HEK293 (cell line): Measurements from ENCODE around the gene NAV1.
A peak's percentile ranks its signal among the peaks of the same experiment; 100 is the strongest.
"Not testable (repeated sequence)": the region's sequence is repeated elsewhere in the genome, so short reads cannot be mapped to it uniquely, and the experiment has no call there.

Experiments
- CTCF ChIA-PET: fragments of 350-600 bp; formaldehyde crosslinking; extraction: SDS; loops from one replicate; lab custom pipeline; 2021; ENCODE audit warnings: antibody characterized with exemption; lab: Yijun Ruan, JAX
- POLR2A ChIA-PET: fragments of 300-600 bp; formaldehyde crosslinking; extraction: SDS; loops from one replicate; lab custom pipeline; 2020; ENCODE audit warnings: antibody characterized with exemption, inconsistent platforms; lab: Yijun Ruan, JAX
- H3K27ac ChIP-seq: fragments of 200-500 bp; sonication (Bioruptor generic); 2 replicates; pipeline ENCODE4 v1.5.1; 2014; ENCODE audit warnings: low read depth, low read length, control low read depth, inconsistent platforms; ENCODE audit errors: extremely low read depth
- H3K36me3 ChIP-seq, 2 experiments: fragments of 200-500 bp in 1 of 2; sonication (Bioruptor generic) in 1 of 2; 1 replicate in 1 of 2; 2 replicates in 1 of 2; pipeline ENCODE4 v1.5.1; 2014 to 2017; ENCODE audit warnings: inconsistent platforms in 2 of 2, low read length in 2 of 2; ENCODE audit not compliant: control insufficient read depth in 2 of 2, insufficient read depth in 1 of 2
- H3K4me1 ChIP-seq: fragments of 200-500 bp; sonication (Bioruptor generic); 2 replicates; pipeline ENCODE4 v1.5.1; 2014; ENCODE audit warnings: mild to moderate bottlenecking, low read length, inconsistent platforms; ENCODE audit not compliant: control insufficient read depth, insufficient read depth
- H3K4me3 ChIP-seq: 2 replicates; pipeline ENCODE4 v1.5.1; 2011; ENCODE audit warnings: low read depth, mild to moderate bottlenecking, control low read depth, low read length, moderate library complexity
- H3K9me3 ChIP-seq: fragments of 200-500 bp; sonication (Bioruptor generic); 2 replicates; pipeline ENCODE4 v1.5.1; 2014; ENCODE audit warnings: low read depth, low read length, inconsistent platforms; ENCODE audit not compliant: control insufficient read depth, insufficient read depth
- ATF2 ChIP-seq: fragments of 450-650 bp; formaldehyde crosslinking; IDR thresholded peaks from 2 replicates; pipeline ENCODE4 v1.5.1; 2016; ENCODE audit warnings: missing biosample characterization, missing genetic modification characterization, low read depth
- BCL6B ChIP-seq: fragments of 450-650 bp; formaldehyde crosslinking; IDR thresholded peaks from 2 replicates; pipeline ENCODE4 v1.5.1; 2017; ENCODE audit warnings: missing biosample characterization, missing genetic modification characterization
- GLIS1 ChIP-seq: fragments of 450-650 bp; formaldehyde crosslinking; IDR thresholded peaks from 2 replicates; pipeline ENCODE4 v1.5.1; 2016; ENCODE audit warnings: missing biosample characterization, missing genetic modification characterization
- HOXD13 ChIP-seq: sonication (generic); formaldehyde crosslinking; IDR thresholded peaks from 2 replicates; pipeline ENCODE4 v1.8.0; 2022; ENCODE audit warnings: missing genetic modification reagents, borderline replicate concordance
- KLF1 ChIP-seq: fragments of 450-650 bp; formaldehyde crosslinking; IDR thresholded peaks from 2 replicates; pipeline ENCODE4 v1.5.1; 2016; ENCODE audit warnings: missing biosample characterization, missing genetic modification characterization
- KLF10 ChIP-seq: fragments of 450-650 bp; IDR thresholded peaks from 2 replicates; pipeline ENCODE4 v1.5.1; 2018; ENCODE audit warnings: missing biosample characterization, mild to moderate bottlenecking, missing genetic modification characterization
- KLF17 ChIP-seq: fragments of 450-650 bp; formaldehyde crosslinking; IDR thresholded peaks from 2 replicates; pipeline ENCODE4 v1.5.1; 2016; ENCODE audit warnings: missing biosample characterization, missing genetic modification characterization
- OSR2 ChIP-seq: fragments of 450-650 bp; formaldehyde crosslinking; IDR thresholded peaks from 2 replicates; pipeline ENCODE4 v1.5.1; 2016; ENCODE audit warnings: missing biosample characterization, missing genetic modification characterization
- ZBTB21 ChIP-seq: fragments of 450-650 bp; formaldehyde crosslinking; IDR thresholded peaks from 2 replicates; pipeline ENCODE4 v1.5.1; 2017; ENCODE audit warnings: missing biosample characterization, missing genetic modification characterization
- ZNF157 ChIP-seq: fragments of 450-650 bp; formaldehyde crosslinking; IDR thresholded peaks from 2 replicates; pipeline ENCODE4 v1.5.1; 2016; ENCODE audit warnings: missing biosample characterization, missing genetic modification characterization
- ZNF561 ChIP-seq: fragments of 450-650 bp; IDR thresholded peaks from 2 replicates; pipeline ENCODE4 v1.5.1; 2018; ENCODE audit warnings: missing biosample characterization, missing genetic modification characterization, borderline replicate concordance
- ZNF624 ChIP-seq: fragments of 450-650 bp; formaldehyde crosslinking; IDR thresholded peaks from 2 replicates; pipeline ENCODE4 v1.5.1; 2017; ENCODE audit warnings: missing biosample characterization, missing genetic modification characterization
- ZNF629 ChIP-seq: fragments of 450-650 bp; formaldehyde crosslinking; IDR thresholded peaks from 2 replicates; pipeline ENCODE4 v1.5.1; 2017; ENCODE audit warnings: missing biosample characterization, missing genetic modification characterization
- ZNF704 ChIP-seq: fragments of 450-650 bp; formaldehyde crosslinking; IDR thresholded peaks from 2 replicates; pipeline ENCODE4 v1.5.1; 2016; ENCODE audit warnings: missing biosample characterization, missing genetic modification characterization
- ZNF76 ChIP-seq: fragments of 450-650 bp; formaldehyde crosslinking; IDR thresholded peaks from 2 replicates; pipeline ENCODE4; 2016; ENCODE audit warnings: low read depth, missing biosample characterization, missing genetic modification characterization, borderline replicate concordance
- ZNF768 ChIP-seq: fragments of 450-650 bp; formaldehyde crosslinking; IDR thresholded peaks from 2 replicates; pipeline ENCODE4 v1.5.1; 2018; ENCODE audit warnings: missing biosample characterization, mild to moderate bottlenecking, missing genetic modification characterization
- ZSCAN23 ChIP-seq: fragments of 450-650 bp; formaldehyde crosslinking; IDR thresholded peaks from 2 replicates; pipeline ENCODE4 v1.5.1; 2016; ENCODE audit warnings: missing biosample characterization, missing genetic modification characterization

NAV1 gene

GRCh38 chr1:201490708-201491131 lies 48.2 kb upstream of the NAV1 start:
- Histone ChIP-seq H3K9me3 (no peaks in the 10 kb centered on the region), H3K27ac (no peak overlapping the region), H3K4me1 (no peaks in the 10 kb centered on the region), H3K4me3 (no peak overlapping the region)
- POLR2A ChIA-PET: interaction anchor here (1.3 kb wide), 1 partner anchor 22 kb away, joined by 3 read pairs; the partner anchor contains the start of gene PHLDA3
- TF ChIP-seq ZSCAN23 (tag by site-specific recombination) (no peak), BCL6B (no peak), ZNF624 (tag by site-specific recombination) (no peak), ZNF768 (tag by site-specific recombination) (no peak), ZNF561 (tag by site-specific recombination) (no peak), ZNF76 (no peak)
- TF ChIP-seq, all 188 proteins: peak for 0
- H3K36me3 ChIP-seq: no peaks in the 10 kb centered on the region
- CTCF ChIA-PET: interaction anchor here (1.0 to 14.9 kb wide), 5 partner anchors 9 to 302 kb away, joined by 4 to 471 read pairs (median 8); no protein-coding TSS in a partner anchor

GRCh38 chr1:201491896-201492511 lies 46.9 kb upstream of the NAV1 start:
- POLR2A ChIA-PET: interaction anchor here (0.8 to 2.1 kb wide), 3 partner anchors 10 to 23 kb away, joined by 3 to 5 read pairs (median 3); partner anchors contain the start of gene PHLDA3
- CTCF ChIA-PET: interaction anchor here (1.0 to 14.9 kb wide), 3 partner anchors 10 to 40 kb away, joined by 4 to 471 read pairs (median 23); no protein-coding TSS in a partner anchor

GRCh38 chr1:201493026-201493656 lies 45.8 kb upstream of the NAV1 start:
- not testable (repeated sequence) for H3K27ac ChIP-seq, H3K4me1 ChIP-seq, H3K4me3 ChIP-seq, H3K9me3 ChIP-seq, H3K36me3 ChIP-seq
- TF ChIP-seq ZNF629 (tag by site-specific recombination) (0 out of 2 replicates have a peak, but pooled peaks have one; percentile 31), ZBTB21 (tag by site-specific recombination) (0 out of 2 replicates have a peak, but pooled peaks have one; percentile 34), KLF17 (tag by site-specific recombination) (0 out of 2 replicates have a peak, but pooled peaks have one; percentile 38), ATF2 (tag by site-specific recombination) (peak; percentile 77), KLF1 (tag by site-specific recombination) (peak; percentile 72)
- CTCF ChIA-PET: interaction anchor here (0.7 to 14.9 kb wide), 2 partner anchors 21 to 81 kb away, joined by 3 to 471 read pairs; no protein-coding TSS in a partner anchor
- POLR2A ChIA-PET: interaction anchor here (0.6 to 2.1 kb wide), 2 partner anchors 9 to 11 kb away, joined by 3 to 5 read pairs; no protein-coding TSS in a partner anchor

More at GRCh38 chr1:201491896-201492511, 46.9 kb upstream of the NAV1 start:
- Histone ChIP-seq H3K4me3 (no peak overlapping the region), H3K36me3 (no peaks in the 10 kb centered on the region), H3K27ac (no peak overlapping the region), H3K4me1 (no peaks in the 10 kb centered on the region), H3K9me3 (no peaks in the 10 kb centered on the region)
- TF ChIP-seq GLIS1 (peak; percentile 67), ZNF704 (tag by site-specific recombination) (no peak), OSR2 (no peak), ZNF157 (no peak), HOXD13 (CRISPR knock-in tag) (no peak), KLF10 (tag by site-specific recombination) (no peak)
